Measurements from ENCODE around the gene BRD7.

DNA sequence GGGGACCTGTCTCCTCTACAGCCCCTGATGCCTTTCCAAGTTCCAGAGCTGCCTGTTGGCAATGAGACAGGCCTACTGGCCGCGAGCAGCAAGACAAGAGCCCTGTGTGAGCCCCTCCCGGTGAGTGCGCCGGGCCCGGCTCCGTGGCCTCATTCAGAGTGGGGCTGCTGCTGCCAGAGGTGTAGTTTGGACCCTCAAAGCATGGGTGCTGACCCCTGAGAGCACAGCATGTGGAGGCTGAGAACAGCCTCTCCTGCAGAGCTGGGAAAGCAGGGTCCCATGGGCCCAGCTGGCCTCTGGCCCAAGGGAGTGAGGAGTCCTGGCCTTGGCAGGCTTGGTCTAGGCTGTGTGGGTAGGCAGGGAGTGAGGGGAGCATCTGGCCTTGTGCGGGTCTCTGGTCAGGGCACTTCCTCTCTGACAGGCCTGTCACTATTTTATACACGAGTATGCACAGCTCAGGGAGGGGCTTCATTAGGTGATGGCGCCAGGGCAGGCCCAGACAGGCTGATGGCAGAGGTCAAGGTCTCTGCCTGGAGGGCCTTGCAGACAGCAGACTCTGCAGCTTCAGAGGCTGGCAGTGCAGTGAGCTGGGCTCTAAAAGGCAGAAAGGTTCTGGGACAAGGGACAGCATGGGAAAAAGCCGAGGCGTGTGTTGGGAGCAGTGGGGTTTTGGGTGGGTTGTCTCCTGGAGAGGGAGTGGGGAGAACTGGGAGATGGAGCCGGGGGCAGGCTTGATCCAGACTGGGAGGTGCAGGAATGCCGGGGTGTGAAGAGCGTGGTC lies 59.1 kb downstream of the BRD7 start:
- TF ChIP-seq CTCF (IDR thresholded peaks at IDR 0.05) (no peak), EZH2 (IDR thresholded peaks at IDR 0.05; ENCODE audit: borderline replicate concordance, insufficient read depth, low read depth, low read length, poor library complexity, severe bottlenecking) (no peak)
